ENCODE measurements around the gene PYDC2. TPM values are rescaled to one million over a fixed set of nuclear protein-coding genes. Genes with fewer than 3 reads are reported as not detected.

The PYDC2 gene
- not detected in 2 replicates for total RNA-seq (2014; rRNA removed; shearing (Covaris generic); ENCODE audit: low replicate concordance)

- Histone ChIP-seq H3K27me3 (no peaks in the 10 kb centered on the region), H3K9me3 (no peaks in the 10 kb centered on the region), H3K4me3 (no peak within 1 kb of the TSS), H3K36me3 (no peaks in the 10 kb centered on the region)
- DNase-seq = no peak
Measured at GRCh38 chr3:191461113-191461595, at the start of gene PYDC2. Gene PYDC2, plus strand, starts transcription at chr3:191461163. Its CDS starts 0 bp downstream, at chr3:191461163.

- peaks cover 22% of the 10 kb centered on the region for H3K9me3 ChIP-seq
- no peak overlapping the region for H3K4me3 ChIP-seq
- peak; percentile 16 for DNase-seq
- H3K36me3 ChIP-seq = no peaks in the 10 kb centered on the region
- no peaks in the 10 kb centered on the region for H3K27me3 ChIP-seq
Measured at GRCh38 chr3:191412759-191413158, 48.2 kb upstream of the PYDC2 start.

- Histone ChIP-seq H3K36me3 (no peaks in the 10 kb centered on the region), H3K27me3 (no peaks in the 10 kb centered on the region), H3K4me3 (no peak overlapping the region), H3K9me3 (peaks cover 12% of the 10 kb centered on the region)
- no peak for DNase-seq
Measured at GRCh38 chr3:191414286-191414685, 46.7 kb upstream of the PYDC2 start.

GRCh38 chr3:191414732-191415131, 46.2 kb upstream of the PYDC2 start:
- no peaks in the 10 kb centered on the region for H3K36me3 ChIP-seq
- no peak overlapping the region for H3K4me3 ChIP-seq
- DNase-seq = no peak
- H3K9me3 ChIP-seq = peaks cover 8% of the 10 kb centered on the region; the same call in 1 of the 2 replicates
- H3K27me3 ChIP-seq = no peaks in the 10 kb centered on the region

- Histone ChIP-seq H3K4me3 (no peak overlapping the region), H3K27me3 (no peaks in the 10 kb centered on the region), H3K36me3 (no peaks in the 10 kb centered on the region), H3K9me3 (0 out of 2 replicates have a peak, but pooled peaks cover 3% of the 10 kb centered on the region)
- no peak for DNase-seq
Measured at GRCh38 chr3:191415566-191415965, 45.4 kb upstream of the PYDC2 start.

- H3K9me3 ChIP-seq = no peaks in the 10 kb centered on the region; the same call in 1 of the 2 replicates
- no peaks in the 10 kb centered on the region for H3K36me3 ChIP-seq
- no peaks in the 10 kb centered on the region for H3K27me3 ChIP-seq
- no peak overlapping the region for H3K4me3 ChIP-seq
- no peak for DNase-seq
Measured at GRCh38 chr3:191417457-191417729, 43.6 kb upstream of the PYDC2 start.

GRCh38 chr3:191420771-191421170, 40.2 kb upstream of the PYDC2 start:
- H3K9me3 ChIP-seq = no peaks in the 10 kb centered on the region; the same call in 1 of the 2 replicates
- H3K36me3 ChIP-seq = no peaks in the 10 kb centered on the region
- H3K4me3 ChIP-seq = no peak overlapping the region
- H3K27me3 ChIP-seq = no peaks in the 10 kb centered on the region; the same call in 1 of the 2 replicates
- no peak for DNase-seq

GRCh38 chr3:191424881-191425280, 36.1 kb upstream of the PYDC2 start:
- H3K36me3 ChIP-seq = no peaks in the 10 kb centered on the region
- no peaks in the 10 kb centered on the region; the same call in 1 of the 2 replicates for H3K9me3 ChIP-seq
- DNase-seq = no peak
- H3K4me3 ChIP-seq = no peak overlapping the region
- no peaks in the 10 kb centered on the region; the same call in none of the 2 replicates for H3K27me3 ChIP-seq

GRCh38 chr3:191425322-191425734, 35.6 kb upstream of the PYDC2 start:
- Histone ChIP-seq H3K36me3 (no peaks in the 10 kb centered on the region), H3K9me3 (no peaks in the 10 kb centered on the region; the same call in 1 of the 2 replicates), H3K27me3 (no peaks in the 10 kb centered on the region; the same call in none of the 2 replicates), H3K4me3 (no peak overlapping the region)
- DNase-seq = no peak

GRCh38 chr3:191426311-191426710, 34.7 kb upstream of the PYDC2 start:
- Histone ChIP-seq H3K9me3 (no peaks in the 10 kb centered on the region), H3K4me3 (no peak overlapping the region), H3K36me3 (no peaks in the 10 kb centered on the region), H3K27me3 (no peaks in the 10 kb centered on the region; the same call in none of the 2 replicates)
- no peak for DNase-seq

- no peak for DNase-seq
- Histone ChIP-seq H3K9me3 (no peaks in the 10 kb centered on the region), H3K36me3 (no peaks in the 10 kb centered on the region), H3K27me3 (no peaks in the 10 kb centered on the region; the same call in 1 of the 2 replicates), H3K4me3 (no peak overlapping the region)
Measured at GRCh38 chr3:191428177-191428576, 32.8 kb upstream of the PYDC2 start.

- DNase-seq = no peak
- Histone ChIP-seq H3K4me3 (no peak overlapping the region), H3K27me3 (no peaks in the 10 kb centered on the region; the same call in 1 of the 2 replicates), H3K36me3 (no peaks in the 10 kb centered on the region), H3K9me3 (no peaks in the 10 kb centered on the region)
Measured at GRCh38 chr3:191430103-191430502, 30.9 kb upstream of the PYDC2 start.

- no peak for DNase-seq
- H3K36me3 ChIP-seq = no peaks in the 10 kb centered on the region
- no peak overlapping the region for H3K4me3 ChIP-seq
- no peaks in the 10 kb centered on the region; the same call in 1 of the 2 replicates for H3K27me3 ChIP-seq
- no peaks in the 10 kb centered on the region for H3K9me3 ChIP-seq
Measured at GRCh38 chr3:191431160-191431822, 29.7 kb upstream of the PYDC2 start.

GRCh38 chr3:191432162-191432561, 28.8 kb upstream of the PYDC2 start:
- H3K27me3 ChIP-seq = no peaks in the 10 kb centered on the region; the same call in 1 of the 2 replicates
- no peaks in the 10 kb centered on the region for H3K36me3 ChIP-seq
- H3K9me3 ChIP-seq = no peaks in the 10 kb centered on the region
- DNase-seq = no peak
- H3K4me3 ChIP-seq = no peak overlapping the region

GRCh38 chr3:191434024-191434423, 26.9 kb upstream of the PYDC2 start:
- Histone ChIP-seq H3K4me3 (no peak overlapping the region), H3K9me3 (no peaks in the 10 kb centered on the region), H3K27me3 (no peaks in the 10 kb centered on the region), H3K36me3 (no peaks in the 10 kb centered on the region)
- DNase-seq = no peak

GRCh38 chr3:191435981-191436380, 25.0 kb upstream of the PYDC2 start:
- no peaks in the 10 kb centered on the region for H3K27me3 ChIP-seq
- no peak for DNase-seq
- H3K9me3 ChIP-seq = no peaks in the 10 kb centered on the region
- no peaks in the 10 kb centered on the region for H3K36me3 ChIP-seq
- no peak overlapping the region for H3K4me3 ChIP-seq

GRCh38 chr3:191438150-191438814, 22.7 kb upstream of the PYDC2 start:
- Histone ChIP-seq H3K4me3 (no peak overlapping the region), H3K9me3 (no peaks in the 10 kb centered on the region), H3K36me3 (no peaks in the 10 kb centered on the region), H3K27me3 (no peaks in the 10 kb centered on the region)
- no peak for DNase-seq

- Histone ChIP-seq H3K4me3 (no peak overlapping the region), H3K36me3 (no peaks in the 10 kb centered on the region), H3K9me3 (no peaks in the 10 kb centered on the region), H3K27me3 (no peaks in the 10 kb centered on the region)
- DNase-seq = no peak
Measured at GRCh38 chr3:191440532-191440931, 20.4 kb upstream of the PYDC2 start.
